Neural cell (in vitro differentiated cells): ENCODE data around the gene FABP1. TPM values are rescaled to one million over a fixed set of nuclear protein-coding genes. Genes with fewer than 3 reads are reported as not detected.

Experiments used
- H2AFZ ChIP-seq: fragments of 200-600, 300-800 bp; sonication (generic), shearing (Covaris generic); 2 replicates; pipeline ENCODE4 v1.6.0; 2014; ENCODE audit warnings: low read depth, mild to moderate bottlenecking, antibody characterized with exemption, low read length, moderate library complexity
- H3F3A ChIP-seq: fragments of 200-600 bp; shearing (Covaris generic); 2 replicates; pipeline ENCODE4 v1.6.1; 2016; ENCODE audit warnings: mild to moderate bottlenecking, moderate library complexity, mixed read lengths, antibody characterized with exemption, low read length; ENCODE audit not compliant: insufficient read depth, poor library complexity, severe bottlenecking
- H3K27ac ChIP-seq: fragments of 200-600, 300-800 bp; sonication (generic), shearing (Covaris generic); 2 replicates; pipeline ENCODE4 v1.5.1; 2014; ENCODE audit warnings: mild to moderate bottlenecking, low read length, moderate library complexity
- H3K27me3 ChIP-seq: fragments of 300-800, 200-600 bp; sonication (generic), shearing (Covaris generic); 2 replicates; pipeline ENCODE4 v1.6.0; 2014; ENCODE audit warnings: mild to moderate bottlenecking, low read depth, low read length, moderate library complexity; ENCODE audit not compliant: insufficient read depth
- H3K36me3 ChIP-seq: fragments of 300-800, 200-600 bp; sonication (generic), shearing (Covaris generic); 2 replicates; pipeline ENCODE4 v1.5.1; 2014; ENCODE audit warnings: mild to moderate bottlenecking, antibody characterized with exemption, low read length, moderate library complexity; ENCODE audit not compliant: insufficient read depth
- H3K4me2 ChIP-seq: fragments of 300-800, 200-600 bp; sonication (generic), shearing (Covaris generic); 2 replicates; pipeline ENCODE4 v1.6.0; 2014; ENCODE audit warnings: mild to moderate bottlenecking, low read length
- H3K4me3 ChIP-seq: fragments of 300-800, 200-600 bp; sonication (generic), shearing (Covaris generic); 2 replicates; pipeline ENCODE4 v1.5.1; 2014; ENCODE audit warnings: mild to moderate bottlenecking, low read length, moderate library complexity
- H3K79me2 ChIP-seq: fragments of 200-600 bp; shearing (Covaris generic); replicated peaks from 2 replicates; pipeline ENCODE4 v1.6.0; 2014; ENCODE audit warnings: mild to moderate bottlenecking, low read length, moderate library complexity; ENCODE audit not compliant: insufficient read depth
- H3K9ac ChIP-seq: fragments of 300-800, 200-600 bp; sonication (generic), shearing (Covaris generic); 2 replicates; pipeline ENCODE4 v1.6.1; 2016; ENCODE audit warnings: mild to moderate bottlenecking, low read length, mixed read lengths
- H3K9me2 ChIP-seq: fragments of 200-600 bp; shearing (Covaris generic); 2 replicates; pipeline ENCODE4 v1.6.1; 2016; ENCODE audit warnings: mild to moderate bottlenecking, low read length, mixed read lengths; ENCODE audit not compliant: insufficient read depth
- H3K9me3 ChIP-seq: fragments of 200-600, 300-800 bp; sonication (generic), shearing (Covaris generic); 2 replicates; pipeline ENCODE4 v1.6.1; 2016; ENCODE audit warnings: mild to moderate bottlenecking, mixed run types, low read length, moderate library complexity, mixed read lengths
- H4K20me1 ChIP-seq: fragments of 200-600 bp; shearing (Covaris generic); 2 replicates; pipeline ENCODE4 v1.6.1; 2016; ENCODE audit warnings: mild to moderate bottlenecking, mixed run types; ENCODE audit not compliant: insufficient read depth
- EP300 ChIP-seq: fragments of 450-650 bp; conservative IDR thresholded peaks from 2 replicates; pipeline ENCODE4 v1.6.1; 2014; ENCODE audit warnings: antibody characterized with exemption, mild to moderate bottlenecking, moderate library complexity; ENCODE audit not compliant: poor library complexity, severe bottlenecking
- EZH2 ChIP-seq: fragments of 200-600, 300-800 bp; shearing (Covaris generic), sonication (generic); IDR thresholded peaks from 2 replicates; pipeline ENCODE4 v1.6.1; 2014; ENCODE audit warnings: antibody characterized with exemption, low read length, borderline replicate concordance, mild to moderate bottlenecking; ENCODE audit not compliant: insufficient read depth, poor library complexity, severe bottlenecking
- MXI1 ChIP-seq: fragments of 450-650 bp; conservative IDR thresholded peaks from 2 replicates; pipeline ENCODE4 v1.6.1; 2014; ENCODE audit warnings: antibody characterized with exemption, mild to moderate bottlenecking; ENCODE audit not compliant: poor library complexity, severe bottlenecking
- POLR2AphosphoS5 ChIP-seq: IDR thresholded peaks from 2 replicates; pipeline ENCODE4 v1.6.1; 2012
- RAD21 ChIP-seq: fragments of 450-650 bp; conservative IDR thresholded peaks from 2 replicates; pipeline ENCODE4 v1.6.1; 2014; ENCODE audit warnings: antibody characterized with exemption, mild to moderate bottlenecking, moderate library complexity
- REST ChIP-seq: IDR thresholded peaks from 2 replicates; pipeline ENCODE4 v1.6.1; 2012; ENCODE audit warnings: borderline replicate concordance
- SMC3 ChIP-seq: fragments of 450-650 bp; conservative IDR thresholded peaks from 2 replicates; pipeline ENCODE4 v1.6.1; 2014; ENCODE audit warnings: antibody characterized with exemption, mild to moderate bottlenecking, moderate library complexity; ENCODE audit not compliant: poor library complexity
- TAF1 ChIP-seq: IDR thresholded peaks from 2 replicates; pipeline ENCODE4 v1.6.1; 2012; ENCODE audit warnings: low read depth
- polyA plus RNA-seq: library from polyadenylated mRNA; depleted of rRNA; stranded (reverse); fragments of >200 nt; gene quantifications from 2 replicates; pipeline ENCODE4 v1.2.3, GENCODE V29; 2014
- TF ChIP-seq, protein P1 (sequence below): fragments of 450-650 bp; IDR thresholded peaks from 2 replicates; pipeline ENCODE4 v1.5.1; 2014; ENCODE audit warnings: antibody characterized with exemption, mild to moderate bottlenecking, moderate library complexity; ENCODE audit not compliant: poor library complexity, severe bottlenecking

The FABP1 gene
- polyA plus RNA-seq, 1 donor from 2014 or later, result not detected

GRCh38 chr2:88147145-88147544 lies 19.3 kb upstream of the FABP1 start:
- no peaks in the 10 kb centered on the region for H3F3A ChIP-seq
- no peaks in the 10 kb centered on the region for H3K9me3 ChIP-seq
- H3K4me2 ChIP-seq, result no peak overlapping the region
- no peak for TF ChIP-seq RAD21
- TF ChIP-seq REST, result no peak
- TF ChIP-seq, protein P1, sequence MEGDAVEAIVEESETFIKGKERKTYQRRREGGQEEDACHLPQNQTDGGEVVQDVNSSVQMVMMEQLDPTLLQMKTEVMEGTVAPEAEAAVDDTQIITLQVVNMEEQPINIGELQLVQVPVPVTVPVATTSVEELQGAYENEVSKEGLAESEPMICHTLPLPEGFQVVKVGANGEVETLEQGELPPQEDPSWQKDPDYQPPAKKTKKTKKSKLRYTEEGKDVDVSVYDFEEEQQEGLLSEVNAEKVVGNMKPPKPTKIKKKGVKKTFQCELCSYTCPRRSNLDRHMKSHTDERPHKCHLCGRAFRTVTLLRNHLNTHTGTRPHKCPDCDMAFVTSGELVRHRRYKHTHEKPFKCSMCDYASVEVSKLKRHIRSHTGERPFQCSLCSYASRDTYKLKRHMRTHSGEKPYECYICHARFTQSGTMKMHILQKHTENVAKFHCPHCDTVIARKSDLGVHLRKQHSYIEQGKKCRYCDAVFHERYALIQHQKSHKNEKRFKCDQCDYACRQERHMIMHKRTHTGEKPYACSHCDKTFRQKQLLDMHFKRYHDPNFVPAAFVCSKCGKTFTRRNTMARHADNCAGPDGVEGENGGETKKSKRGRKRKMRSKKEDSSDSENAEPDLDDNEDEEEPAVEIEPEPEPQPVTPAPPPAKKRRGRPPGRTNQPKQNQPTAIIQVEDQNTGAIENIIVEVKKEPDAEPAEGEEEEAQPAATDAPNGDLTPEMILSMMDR, result no peak
- TF ChIP-seq EP300, result no peak
- TF ChIP-seq EZH2, result no peak
- TF ChIP-seq SMC3, result no peak
- TF ChIP-seq POLR2AphosphoS5, result no peak
- no peak for TF ChIP-seq MXI1
- TF ChIP-seq TAF1, result no peak
- H4K20me1 ChIP-seq, result no peaks in the 10 kb centered on the region
- H3K27me3 ChIP-seq, result no peaks in the 10 kb centered on the region
- no peak overlapping the region for H3K9ac ChIP-seq
- H3K27ac ChIP-seq, result no peak overlapping the region
- no peaks in the 10 kb centered on the region for H3K79me2 ChIP-seq
- H2AFZ ChIP-seq, result no peak overlapping the region
- H3K9me2 ChIP-seq, result no peaks in the 10 kb centered on the region
- H3K4me3 ChIP-seq, result no peak overlapping the region
- H3K36me3 ChIP-seq, result no peaks in the 10 kb centered on the region

GRCh38 chr2:88146590-88146989 lies 18.7 kb upstream of the FABP1 start:
- TF ChIP-seq, protein P1, result no peak
- TF ChIP-seq POLR2AphosphoS5 (no peak), RAD21 (no peak), MXI1 (no peak), REST (no peak), SMC3 (no peak), EZH2 (no peak), TAF1 (no peak), EP300 (no peak)
- Histone ChIP-seq H3K9ac (no peak overlapping the region), H3K27ac (no peak overlapping the region), H4K20me1 (no peaks in the 10 kb centered on the region), H3K79me2 (no peaks in the 10 kb centered on the region), H3K27me3 (no peaks in the 10 kb centered on the region), H3K9me3 (no peaks in the 10 kb centered on the region), H3K4me2 (no peak overlapping the region), H3K9me2 (no peaks in the 10 kb centered on the region), H3F3A (no peaks in the 10 kb centered on the region), H3K36me3 (no peaks in the 10 kb centered on the region), H2AFZ (no peak overlapping the region), H3K4me3 (no peak overlapping the region)
